ENCODE results near the gene NTPCR. TPM values are rescaled to one million over a fixed set of nuclear protein-coding genes. Genes with fewer than 3 reads are reported as not detected.

Gene NTPCR
- total and polyA plus RNA-seq, 2 donors (not counting 3 experiments of a cell fraction or from before 2014, with no cell fraction given) = 13.2 to 35.3 TPM

DNA sequence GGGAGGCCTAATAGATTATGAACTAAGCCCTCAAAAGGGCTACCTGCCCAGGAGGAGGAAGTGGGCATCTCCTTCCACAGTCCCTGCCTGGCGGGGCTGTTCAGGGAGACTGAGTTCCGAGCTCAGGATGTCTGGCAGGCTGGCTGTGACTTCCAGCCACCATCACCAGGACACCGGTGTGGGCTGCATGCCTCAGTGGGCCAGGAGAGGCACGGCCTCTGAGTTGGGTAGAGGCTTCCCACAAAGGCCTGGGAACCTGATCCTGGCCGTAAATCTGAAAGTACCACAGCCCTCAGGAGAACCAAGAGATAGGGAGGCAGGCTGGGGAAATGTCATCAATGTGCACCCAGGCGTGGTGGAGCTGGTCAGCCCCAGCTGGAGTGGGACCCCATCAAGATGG lies 29.1 kb downstream of the NTPCR start:
- TF ChIP-seq, protein P1, sequence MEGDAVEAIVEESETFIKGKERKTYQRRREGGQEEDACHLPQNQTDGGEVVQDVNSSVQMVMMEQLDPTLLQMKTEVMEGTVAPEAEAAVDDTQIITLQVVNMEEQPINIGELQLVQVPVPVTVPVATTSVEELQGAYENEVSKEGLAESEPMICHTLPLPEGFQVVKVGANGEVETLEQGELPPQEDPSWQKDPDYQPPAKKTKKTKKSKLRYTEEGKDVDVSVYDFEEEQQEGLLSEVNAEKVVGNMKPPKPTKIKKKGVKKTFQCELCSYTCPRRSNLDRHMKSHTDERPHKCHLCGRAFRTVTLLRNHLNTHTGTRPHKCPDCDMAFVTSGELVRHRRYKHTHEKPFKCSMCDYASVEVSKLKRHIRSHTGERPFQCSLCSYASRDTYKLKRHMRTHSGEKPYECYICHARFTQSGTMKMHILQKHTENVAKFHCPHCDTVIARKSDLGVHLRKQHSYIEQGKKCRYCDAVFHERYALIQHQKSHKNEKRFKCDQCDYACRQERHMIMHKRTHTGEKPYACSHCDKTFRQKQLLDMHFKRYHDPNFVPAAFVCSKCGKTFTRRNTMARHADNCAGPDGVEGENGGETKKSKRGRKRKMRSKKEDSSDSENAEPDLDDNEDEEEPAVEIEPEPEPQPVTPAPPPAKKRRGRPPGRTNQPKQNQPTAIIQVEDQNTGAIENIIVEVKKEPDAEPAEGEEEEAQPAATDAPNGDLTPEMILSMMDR (IDR thresholded peaks at IDR 0.05; ENCODE audit: extremely low read depth in 1 of 2, insufficient read depth in 1 of 2, low read depth in 1 of 2, low read length in 2 of 2) = no peak
- TF ChIP-seq FOS (IDR thresholded peaks at IDR 0.05; ENCODE audit: borderline replicate concordance, insufficient read depth, low read length) (no peak), JUN (IDR thresholded peaks at IDR 0.05; ENCODE audit: borderline replicate concordance, insufficient read depth, insufficient read length, low read depth) (no peak), MYC (IDR thresholded peaks at IDR 0.05; ENCODE audit: low read depth, low read length) (no peak), POLR2AphosphoS5 (IDR thresholded peaks at IDR 0.05; ENCODE audit: insufficient read depth, low read depth, low read length) (no peak), POLR2A (IDR thresholded peaks at IDR 0.05; ENCODE audit: low read depth, low read length) (no peak), GATA2 (IDR thresholded peaks at IDR 0.05; ENCODE audit: insufficient read depth, insufficient read length, low read depth, low read length) (no peak), EZH2 (IDR thresholded peaks at IDR 0.05; ENCODE audit: borderline replicate concordance, low read depth, low read length, severe bottlenecking) (no peak)
- TF ChIP-seq, protein P2, sequence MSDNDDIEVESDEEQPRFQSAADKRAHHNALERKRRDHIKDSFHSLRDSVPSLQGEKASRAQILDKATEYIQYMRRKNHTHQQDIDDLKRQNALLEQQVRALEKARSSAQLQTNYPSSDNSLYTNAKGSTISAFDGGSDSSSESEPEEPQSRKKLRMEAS (IDR thresholded peaks at IDR 0.05; ENCODE audit: insufficient read depth, insufficient read length) = no peak
- BruUV-seq (replicated peaks) = no TSS peak
- H4K20me1 ChIP-seq (replicated peaks; ENCODE audit: control insufficient read depth, extremely low read depth, insufficient read depth, low read length) = no peaks in the 10 kb centered on the region
- peaks cover 0 to 1% of the 10 kb centered on the region in 2 experiments for H3K36me3 ChIP-seq (ENCODE audit: control insufficient read depth in 2 of 2, extremely low read depth in 1 of 2, insufficient read depth in 2 of 2, low read length in 2 of 2)
- peaks cover 2% of the 10 kb centered on the region for H3K4me1 ChIP-seq (ENCODE audit: control insufficient read depth, extremely low read depth, insufficient read depth, low read length)
- no peaks in the 10 kb centered on the region for H3K9me3 ChIP-seq (replicated peaks; ENCODE audit: control insufficient read depth, insufficient read depth, low read length)
- no peak overlapping the region for H2AFZ ChIP-seq (ENCODE audit: low read depth, low read length)
- no peak overlapping the region for H3K9ac ChIP-seq (replicated peaks; ENCODE audit: extremely low read depth, insufficient read depth, low read length)
- no peak overlapping the region for H3K4me2 ChIP-seq (ENCODE audit: insufficient read depth, low read length)
- H3K27me3 ChIP-seq (ENCODE audit: control insufficient read depth in 2 of 2, insufficient read depth in 2 of 2, low read length in 2 of 2) = no peaks in the 10 kb centered on the region
- FAIRE-seq = no peak
- no peak overlapping the region for H3K4me3 ChIP-seq (replicated peaks in 1 of 3; ENCODE audit: insufficient read depth in 1 of 3, low read depth in 1 of 3, low read length in 3 of 3)
- H3K27ac ChIP-seq (ENCODE audit: insufficient read depth, low read depth, low read length) = no peak overlapping the region
- POLR2A ChIA-PET = no interaction called here
- dilution Hi-C loops (cut with MboI; ENCODE audit: extremely low pct_ligation_motif_present, low sequenced_read_pairs) (no loop called here), intact Hi-C loops (cut with micrococcal nuclease) (no loop called here)
- no peak for DNase-seq (ENCODE audit: low read depth, low spot score)
- H3K79me2 ChIP-seq (ENCODE audit: control insufficient read depth, insufficient read depth, low read length) = no peaks in the 10 kb centered on the region
- CTCF ChIA-PET = interaction anchor here (1.7 kb wide), 1 partner anchor 17 kb away, joined by 4 read pairs; no protein-coding TSS in a partner anchor
- no peaks in the 10 kb centered on the region for H3K9me1 ChIP-seq (replicated peaks; ENCODE audit: control insufficient read depth, extremely low read depth, insufficient read depth, low read length)
